GM21723 (cell line): ENCODE data around the gene SRI.

Experiments used
- ATAC-seq: cut with Tn5 transposase; IDR thresholded peaks from one replicate; pipeline ENCODE4 v1.9.1; 2021; ENCODE audit warnings: mild to moderate bottlenecking, moderate library complexity; ENCODE audit not compliant: unreplicated experiment

Gene SRI

DNA sequence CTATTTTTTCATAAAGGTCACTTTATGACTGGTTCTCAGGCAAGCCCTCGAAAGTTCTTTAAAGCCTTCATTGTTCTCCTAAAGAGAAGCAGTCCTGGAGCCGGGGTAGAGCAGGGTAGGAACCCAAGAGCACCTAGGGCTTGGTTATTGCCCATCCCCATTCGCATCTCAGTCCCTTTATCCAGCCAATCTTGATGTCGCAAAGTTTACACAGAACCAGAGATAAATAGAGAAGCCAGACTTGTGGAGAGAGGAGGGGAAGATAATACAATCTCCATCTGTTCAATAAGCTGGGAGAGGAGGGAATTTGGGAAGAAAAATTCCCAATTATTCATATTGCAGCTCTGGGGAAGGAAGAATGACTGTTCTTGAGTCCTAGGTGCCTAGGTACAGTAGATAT lies 6.4 kb upstream of the SRI start:
- no peak for ATAC-seq

DNA sequence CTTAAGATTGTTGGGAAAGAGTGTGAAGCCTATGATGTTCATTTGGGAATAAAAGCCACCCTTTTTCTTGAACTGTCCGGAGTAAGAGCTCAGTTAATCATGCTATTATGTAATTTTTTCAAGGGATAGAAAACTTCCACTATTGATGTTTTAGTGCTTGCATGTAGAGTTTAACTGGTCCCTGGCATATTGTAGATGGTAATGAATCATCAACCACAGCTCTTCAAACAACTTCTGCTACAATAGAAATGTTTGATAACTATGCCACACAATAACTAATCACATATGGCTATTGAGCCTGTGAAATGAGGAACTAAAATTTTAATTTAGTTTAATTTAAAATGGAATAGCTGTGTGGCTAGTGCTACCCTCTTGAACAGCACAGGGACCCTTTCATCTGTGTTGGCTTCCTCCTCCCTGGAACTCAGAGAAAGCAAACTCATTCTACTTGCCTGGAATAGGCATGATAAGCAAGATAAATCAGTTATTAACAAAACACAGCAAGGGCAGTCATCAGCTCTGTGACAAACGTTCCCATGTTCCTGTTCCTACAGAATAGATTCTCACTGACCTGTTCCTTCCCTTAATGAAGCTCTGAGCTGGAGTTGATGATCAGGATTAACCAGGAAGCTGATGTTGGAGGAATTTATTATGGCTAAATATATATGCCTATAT lies 4.9 kb upstream of the SRI start:
- ATAC-seq = no peak

DNA sequence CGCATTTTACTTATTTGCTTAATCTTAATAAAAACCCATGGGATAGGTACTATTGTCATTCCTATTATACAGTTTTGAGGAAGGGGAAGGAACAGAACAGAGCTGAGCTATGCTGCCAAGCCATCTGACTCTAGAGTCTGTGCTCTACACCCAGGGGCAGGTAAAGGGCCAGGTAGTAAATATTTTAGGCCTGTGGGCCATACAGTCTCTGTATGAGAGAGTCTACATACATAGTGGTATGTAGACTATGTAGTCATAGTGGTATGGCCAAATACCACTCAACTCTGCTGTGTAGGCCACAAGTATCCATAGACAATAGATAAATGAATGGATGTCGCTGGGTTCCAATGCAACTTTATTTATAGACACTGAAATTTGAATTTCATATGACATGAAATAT lies 3.4 kb upstream of the SRI start:
- ATAC-seq = no peak

DNA sequence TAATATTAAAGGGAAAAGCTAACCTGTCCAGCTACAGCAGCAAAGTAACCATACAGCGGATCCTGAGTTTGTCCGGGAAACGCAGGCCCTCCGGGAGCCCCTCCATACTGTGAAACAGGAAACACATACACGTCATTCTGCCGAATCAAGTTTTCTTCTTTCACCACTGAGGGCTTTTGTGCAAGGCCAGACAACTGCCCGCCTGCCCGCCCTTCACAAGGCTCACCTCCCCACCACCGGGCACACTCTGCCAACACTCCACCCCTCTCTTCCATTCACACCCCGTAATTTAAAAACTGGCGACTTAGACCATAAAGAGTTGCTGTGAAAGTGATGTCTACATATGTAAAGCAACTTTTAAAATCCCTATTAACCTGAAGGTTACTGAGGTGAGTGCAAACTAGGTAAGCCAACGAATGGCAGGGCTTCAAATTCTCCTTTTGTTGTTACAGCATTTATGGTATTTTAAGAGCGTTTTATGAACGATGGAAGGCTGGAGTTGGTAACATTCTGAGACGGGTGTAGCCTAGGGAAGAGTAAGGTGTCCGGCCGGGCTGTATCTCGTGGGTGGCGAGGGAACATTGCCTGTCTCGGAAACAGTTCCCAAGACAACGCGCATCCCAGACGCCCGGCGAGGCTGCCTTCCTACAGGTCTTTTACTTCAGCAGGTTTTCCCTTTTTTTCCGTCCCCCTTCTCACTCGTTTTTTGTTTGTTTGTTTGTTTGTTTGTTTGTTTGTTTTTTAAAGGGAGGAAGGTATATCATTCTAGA lies 817 bp downstream of the SRI start:
- peak; percentile 38 for ATAC-seq

DNA sequence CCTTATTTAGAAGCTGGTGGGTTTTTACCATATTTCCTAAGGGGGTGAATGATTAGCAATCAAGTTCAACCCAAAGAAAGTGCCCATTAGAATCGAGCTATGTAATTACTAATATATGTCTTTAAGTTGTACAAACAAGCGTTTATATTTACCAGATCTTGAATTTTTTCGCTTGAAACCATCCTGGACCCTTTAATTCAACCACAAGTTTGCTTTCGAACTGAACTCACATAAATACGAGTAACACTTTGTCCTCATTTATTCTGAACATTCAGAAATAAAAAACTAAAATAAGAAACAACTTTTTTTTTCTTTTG lies 1.5 kb downstream of the SRI start:
- ATAC-seq = peak; percentile 0

DNA sequence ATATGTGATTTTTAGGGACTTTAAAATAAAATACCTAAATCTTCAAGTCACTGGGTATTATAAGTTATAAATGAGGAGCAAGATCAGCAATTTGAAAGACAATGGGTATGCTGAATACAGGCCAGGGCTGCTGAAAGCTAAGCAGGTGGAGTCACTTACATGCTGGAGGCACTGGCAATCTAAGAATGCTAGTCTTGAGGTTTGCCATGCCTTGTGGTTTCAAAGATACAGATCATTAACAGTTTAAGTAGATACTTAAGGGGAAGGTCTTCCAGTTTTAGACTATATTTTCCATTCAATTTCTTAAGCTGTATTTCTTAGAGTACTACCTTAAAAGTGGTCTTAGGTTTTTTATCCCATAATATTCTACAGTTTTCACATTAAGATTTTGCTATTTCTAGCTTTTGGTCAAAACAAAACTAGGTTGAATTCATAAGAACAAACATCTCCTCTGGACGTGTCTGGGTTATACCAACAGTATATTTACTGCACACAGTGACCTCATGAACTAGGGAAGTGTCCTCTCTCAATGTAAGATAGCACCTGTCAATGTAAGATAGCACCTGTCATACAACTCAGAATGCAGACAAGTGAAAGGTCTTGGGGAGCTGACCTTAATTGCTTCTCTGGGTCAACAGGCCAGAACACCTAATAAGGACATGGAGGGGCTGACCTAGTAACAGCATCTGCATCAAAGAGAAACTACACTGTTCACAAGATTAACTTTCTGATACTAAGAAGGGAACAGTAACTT lies 2.0 kb downstream of the SRI start:
- peak; percentile 78 for ATAC-seq

DNA sequence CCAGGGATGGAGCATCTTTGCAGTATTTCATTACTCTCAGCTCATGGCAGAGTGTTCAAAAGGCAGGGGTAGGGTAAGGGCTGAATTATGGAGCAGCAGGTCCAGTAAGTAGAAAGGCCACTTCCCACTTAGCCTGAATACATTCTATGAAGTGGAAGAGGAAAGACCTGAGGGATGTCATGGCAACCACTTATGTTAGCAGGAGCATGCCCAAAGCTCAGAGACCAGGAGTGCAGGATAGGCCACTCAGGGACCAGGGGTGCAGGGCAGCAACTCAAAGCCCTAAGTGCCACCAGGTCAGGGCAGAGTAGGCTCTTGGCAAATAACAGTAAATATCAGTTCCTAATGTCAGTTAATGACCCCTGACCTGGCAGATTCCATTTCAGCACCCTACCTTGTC lies 3.6 kb downstream of the SRI start:
- no peak for ATAC-seq

DNA sequence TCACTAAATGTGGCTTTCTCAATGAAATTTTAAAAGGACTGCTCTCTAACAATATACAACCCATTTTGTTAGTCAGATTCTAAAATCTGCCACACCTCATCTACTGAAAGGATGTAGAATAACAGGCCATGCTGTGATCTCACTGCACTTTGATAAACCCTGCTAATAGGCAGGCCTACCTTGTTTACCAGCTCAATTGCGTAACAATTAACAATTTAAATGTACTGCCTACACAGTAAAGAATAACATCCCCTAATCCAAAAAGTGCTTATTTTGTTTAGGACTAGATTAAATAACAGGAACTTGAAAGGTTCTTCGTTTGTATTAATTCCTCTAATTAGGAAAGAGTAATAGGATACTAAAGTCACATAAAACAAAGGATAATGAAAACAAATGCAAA lies 4.5 kb downstream of the SRI start:
- no peak for ATAC-seq

DNA sequence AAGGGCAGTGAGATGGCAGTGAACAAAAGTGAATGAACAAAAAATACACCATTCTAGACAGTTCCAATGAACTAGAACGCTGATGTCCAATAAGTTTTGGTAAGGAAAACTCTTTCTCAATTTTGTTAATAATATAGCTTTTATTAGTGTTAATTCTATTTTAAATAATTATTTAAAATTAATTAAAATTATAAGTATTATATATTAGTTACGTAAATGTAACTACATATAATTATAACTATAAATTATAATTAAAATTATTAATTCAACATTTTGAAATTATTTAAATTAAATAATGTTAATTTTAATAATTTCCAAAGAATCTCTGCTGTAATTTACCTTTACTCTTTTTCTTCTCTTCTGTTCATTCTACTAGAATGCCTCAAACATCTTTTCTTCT lies 5.4 kb downstream of the SRI start:
- ATAC-seq = no peak

DNA sequence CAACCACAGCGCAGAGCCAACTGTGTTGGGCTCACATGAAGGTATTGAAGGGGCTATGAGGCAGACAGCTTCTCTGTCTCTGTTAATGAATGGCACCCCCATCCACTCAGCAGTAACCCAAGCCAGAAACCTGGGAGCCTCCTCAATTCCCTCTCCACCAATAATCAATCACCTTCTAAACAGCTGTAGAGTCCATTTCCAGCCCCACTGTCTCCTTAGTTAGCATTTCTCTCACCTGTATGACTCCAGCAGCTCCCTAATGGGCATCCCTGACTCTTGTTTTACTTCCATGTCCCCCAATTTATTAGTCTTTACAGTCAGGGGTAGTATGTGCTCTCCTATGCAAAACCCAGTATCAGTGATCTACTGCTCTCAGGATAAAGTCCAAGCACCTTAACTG lies 6.9 kb downstream of the SRI start:
- no peak for ATAC-seq

DNA sequence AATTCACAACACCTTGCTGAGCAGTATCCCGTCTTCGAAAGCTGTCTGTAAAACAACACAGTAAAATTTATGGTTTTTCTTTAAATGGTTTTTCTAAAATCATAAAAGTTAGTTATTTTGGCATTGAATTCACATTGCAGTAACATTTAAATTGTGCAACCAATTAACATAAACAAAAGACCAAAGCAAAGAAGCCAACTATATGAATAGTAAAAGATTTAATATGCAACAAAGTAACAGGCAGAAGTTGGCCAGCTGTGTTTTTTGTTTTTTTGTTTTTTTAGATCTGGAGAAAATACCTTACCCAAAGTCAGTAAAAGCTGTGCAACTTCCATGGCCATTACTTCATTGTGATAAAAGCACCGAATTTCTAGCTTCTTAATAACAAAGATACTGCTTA lies 11.3 kb downstream of the SRI start:
- ATAC-seq = no peak

DNA sequence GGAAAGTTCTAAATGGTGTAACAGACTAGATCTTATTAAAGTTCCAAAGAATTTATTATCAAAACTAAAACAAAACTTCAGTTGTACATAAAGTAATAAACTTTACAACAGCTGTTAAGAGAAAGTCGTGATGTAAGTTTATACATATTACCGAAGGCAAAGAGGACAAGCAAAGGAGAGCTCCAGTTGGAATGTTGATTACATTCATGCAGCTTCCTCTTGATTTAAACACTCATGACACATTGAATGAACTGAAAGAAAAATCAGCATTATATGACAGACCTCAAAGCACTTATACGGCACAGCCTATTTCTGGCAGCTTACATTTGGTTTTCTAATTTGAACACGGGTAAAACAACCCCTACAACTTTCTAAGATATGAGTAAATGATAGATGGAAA lies 13.6 kb downstream of the SRI start:
- no peak for ATAC-seq

DNA sequence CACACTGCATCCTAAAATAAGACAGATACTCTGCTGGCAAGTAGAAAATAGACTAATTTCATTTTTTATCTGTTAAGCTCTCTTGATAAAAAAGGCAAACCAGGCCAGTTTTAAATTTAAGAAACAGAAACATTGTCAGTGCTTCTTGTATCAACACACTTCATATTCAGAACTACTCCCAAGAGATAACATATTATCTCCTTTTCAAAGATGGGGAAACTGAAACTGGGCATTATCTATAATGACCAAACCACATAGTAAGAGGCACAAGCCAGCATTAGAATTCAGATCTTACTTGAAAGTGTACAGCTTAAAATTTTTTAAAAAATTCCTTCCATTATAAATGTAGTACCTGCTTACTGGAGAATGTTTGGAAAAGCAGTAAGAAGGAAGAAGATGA lies 14.7 kb downstream of the SRI start:
- no peak for ATAC-seq

DNA sequence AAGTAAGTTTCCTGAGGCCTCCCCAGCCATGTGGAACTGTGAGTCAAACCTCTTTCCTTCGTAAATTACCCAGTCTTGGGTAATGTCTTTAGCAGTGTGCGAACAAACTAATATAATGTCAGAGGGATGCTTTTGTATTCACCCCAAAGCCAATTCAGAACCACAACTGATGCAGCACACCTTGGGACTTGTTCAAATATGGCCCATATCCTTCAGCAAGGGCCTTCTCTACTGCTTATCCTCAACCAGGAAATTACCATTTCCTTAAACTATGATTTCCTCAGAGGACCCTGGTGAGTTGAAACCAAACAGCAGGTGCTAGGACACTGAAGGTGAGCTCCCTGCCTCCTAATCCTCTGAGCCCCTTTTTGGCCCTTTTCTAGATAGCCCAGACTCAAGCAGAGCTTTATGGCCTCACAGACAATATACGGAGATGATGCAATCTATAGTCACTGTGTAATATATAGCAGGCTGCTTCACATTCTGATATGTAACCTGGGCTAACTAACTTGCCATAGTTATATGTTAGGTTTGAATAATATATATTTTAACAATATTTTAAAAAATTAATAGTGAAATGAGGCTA lies 15.2 kb downstream of the SRI start:
- ATAC-seq = no peak

DNA sequence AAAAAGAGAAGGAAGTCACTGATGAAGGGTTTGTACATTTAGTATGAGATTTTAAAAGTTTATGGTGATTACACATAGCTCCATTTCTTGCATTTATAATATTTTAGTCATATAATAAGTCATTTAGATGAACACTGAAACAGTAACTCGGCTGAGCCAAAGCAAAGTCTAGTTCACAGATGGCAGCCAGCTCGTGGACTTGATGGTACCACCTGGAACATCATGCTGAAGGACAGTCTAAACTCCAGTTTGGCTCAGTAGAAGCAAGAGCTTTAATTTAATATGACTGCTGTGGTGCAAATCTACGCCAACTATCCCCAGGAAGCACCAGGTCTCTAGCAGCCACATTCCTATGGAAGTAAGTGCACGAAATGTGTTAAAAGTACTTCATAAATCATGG lies 16.4 kb downstream of the SRI start:
- no peak for ATAC-seq

DNA sequence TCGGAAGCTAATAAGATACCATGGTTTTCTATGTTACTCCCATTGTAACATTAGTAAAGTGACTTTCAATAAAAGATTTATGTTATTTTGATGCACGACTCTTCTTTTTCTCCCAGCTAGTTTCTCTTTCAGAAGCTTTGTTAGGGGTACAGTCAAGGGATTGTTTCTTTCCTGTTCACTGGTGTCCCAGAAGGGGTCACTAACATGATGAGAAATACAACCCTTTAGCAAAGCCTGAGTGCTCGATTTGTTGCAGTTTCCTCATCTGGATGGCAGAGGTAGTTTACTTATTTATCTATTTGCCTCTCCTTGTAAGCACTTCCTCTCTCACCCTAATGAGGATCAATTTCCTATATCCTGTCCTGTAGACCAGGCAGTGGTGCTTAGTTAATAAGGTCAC lies 17.0 kb downstream of the SRI start:
- ATAC-seq = no peak

DNA sequence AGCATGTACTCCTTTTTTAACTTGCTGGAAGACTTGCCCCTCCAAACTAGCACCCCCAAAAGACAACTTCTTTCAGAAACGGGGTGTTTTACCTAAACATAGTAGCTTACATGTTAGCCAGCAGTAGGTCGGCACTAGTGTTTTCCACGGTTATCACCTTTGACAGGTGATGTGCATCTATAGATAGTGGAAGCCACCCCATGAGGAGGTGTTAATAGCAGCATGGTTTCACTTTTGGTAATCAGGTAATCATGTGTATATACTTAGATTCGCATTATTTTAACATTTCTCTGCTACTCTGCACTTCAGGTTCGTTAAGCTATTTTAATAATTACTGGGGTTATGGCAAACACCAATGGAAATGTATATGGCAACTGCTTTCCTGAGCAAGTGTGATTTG lies 17.6 kb downstream of the SRI start:
- no peak for ATAC-seq

DNA sequence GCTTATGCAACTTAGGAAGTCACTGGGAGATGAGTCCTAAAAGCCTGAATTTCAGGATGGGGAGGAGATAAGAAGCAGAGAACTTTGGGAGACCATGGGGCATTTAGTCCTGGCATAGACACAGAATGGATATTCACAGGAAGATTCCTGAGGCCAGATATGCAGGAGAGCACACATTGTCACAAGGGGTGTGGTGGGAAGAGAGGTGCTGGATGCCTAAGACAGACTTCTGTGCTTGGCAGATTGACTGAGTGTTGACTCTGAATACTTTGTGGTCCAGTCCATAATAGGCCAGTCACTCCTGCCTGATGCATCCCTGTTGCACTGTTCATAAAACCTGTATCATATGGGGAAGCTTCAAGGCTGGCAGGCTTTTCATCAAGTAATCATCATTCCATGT lies 18.5 kb downstream of the SRI start:
- ATAC-seq = no peak

DNA sequence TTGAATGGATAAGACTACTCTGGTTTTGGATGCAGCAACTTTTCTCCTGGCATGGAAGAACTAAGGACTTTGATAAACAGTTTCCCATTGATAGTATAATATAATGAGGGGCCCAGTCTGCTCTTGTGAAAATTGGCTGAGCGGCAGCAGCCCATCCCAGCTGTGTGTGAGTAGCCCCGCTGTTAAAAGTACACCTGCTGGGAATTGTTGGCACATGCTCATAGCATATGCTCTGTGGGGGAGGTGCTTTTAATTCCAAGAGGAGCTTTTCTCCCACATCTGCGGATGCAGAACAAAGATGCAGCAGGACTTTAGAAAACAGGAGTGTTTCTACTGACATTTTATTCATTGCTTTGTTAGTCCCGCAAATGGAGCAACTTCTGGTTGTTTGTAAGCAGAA lies 19.0 kb downstream of the SRI start:
- ATAC-seq = no peak

DNA sequence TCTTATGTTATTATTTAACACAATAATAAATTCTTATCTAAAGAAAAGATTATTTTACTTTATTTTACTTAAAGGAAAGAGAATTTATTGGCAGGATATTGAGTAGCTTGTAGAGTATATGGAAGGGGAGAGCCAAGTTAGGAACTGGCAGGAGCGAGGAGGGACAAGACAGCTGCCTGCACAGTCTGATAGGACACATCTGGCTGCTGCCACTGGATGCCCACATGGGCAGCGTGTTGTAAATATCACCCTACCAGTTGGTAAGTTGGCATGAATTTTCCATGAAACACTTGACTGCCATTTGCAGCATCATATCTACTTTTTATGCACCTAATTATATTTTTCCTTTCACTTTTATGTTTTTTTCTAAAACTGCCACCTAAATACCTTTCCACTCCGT lies 19.6 kb downstream of the SRI start:
- ATAC-seq = no peak

DNA sequence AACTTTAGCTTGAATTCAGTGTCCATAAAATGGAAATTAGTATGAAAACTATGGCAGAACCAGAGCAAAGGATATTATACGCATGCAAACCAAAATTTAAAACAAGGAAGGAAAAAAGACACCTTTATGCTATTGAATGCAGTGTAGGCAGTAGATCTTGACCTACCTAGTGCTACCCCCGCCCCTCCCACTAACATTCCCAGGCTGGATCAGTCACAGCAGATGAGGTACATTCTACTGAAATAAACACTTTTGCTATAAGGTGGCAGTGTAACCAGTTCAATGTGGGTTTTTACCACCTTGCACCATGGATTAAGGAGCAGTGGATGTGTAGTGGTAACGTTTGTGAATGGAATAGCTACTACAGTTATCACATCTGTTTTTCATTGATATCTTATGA lies 27.9 kb downstream of the SRI start:
- ATAC-seq = no peak

DNA sequence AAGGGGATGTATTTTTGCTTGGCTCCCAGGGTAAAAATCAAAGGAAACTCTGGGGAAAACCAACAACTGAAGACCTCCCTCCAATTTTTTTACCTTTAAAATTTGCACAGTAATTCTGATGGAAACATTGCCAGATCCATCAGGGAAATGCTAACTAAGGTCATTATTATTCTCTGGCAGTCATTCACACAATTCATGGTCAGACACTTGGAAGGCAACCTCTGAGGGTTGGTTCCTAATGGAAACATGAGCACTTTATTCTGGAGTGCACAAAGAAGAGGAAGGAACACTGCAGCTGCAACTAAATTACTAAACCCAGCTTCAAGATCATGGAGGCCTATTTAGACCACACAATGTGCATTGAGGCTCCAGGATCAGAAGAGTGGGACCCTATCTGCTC lies 34.2 kb downstream of the SRI start:
- no peak for ATAC-seq
